ENCODE data around the gene RNASE8. TPM values are rescaled to one million over a fixed set of nuclear protein-coding genes. Genes with fewer than 3 reads are reported as not detected.
"Not testable (repeated sequence)": the region's sequence is repeated elsewhere in the genome, so short reads cannot be mapped to it uniquely, and the experiment has no call there.

The RNASE8 gene
- total RNA-seq, result not detected
- polyA plus RNA-seq, result not detected
- long read RNA-seq, donor 1, result 0 reads
- long read RNA-seq, donor 2, result 0 reads
- long read RNA-seq, donor 3, result 0 reads

DNA sequence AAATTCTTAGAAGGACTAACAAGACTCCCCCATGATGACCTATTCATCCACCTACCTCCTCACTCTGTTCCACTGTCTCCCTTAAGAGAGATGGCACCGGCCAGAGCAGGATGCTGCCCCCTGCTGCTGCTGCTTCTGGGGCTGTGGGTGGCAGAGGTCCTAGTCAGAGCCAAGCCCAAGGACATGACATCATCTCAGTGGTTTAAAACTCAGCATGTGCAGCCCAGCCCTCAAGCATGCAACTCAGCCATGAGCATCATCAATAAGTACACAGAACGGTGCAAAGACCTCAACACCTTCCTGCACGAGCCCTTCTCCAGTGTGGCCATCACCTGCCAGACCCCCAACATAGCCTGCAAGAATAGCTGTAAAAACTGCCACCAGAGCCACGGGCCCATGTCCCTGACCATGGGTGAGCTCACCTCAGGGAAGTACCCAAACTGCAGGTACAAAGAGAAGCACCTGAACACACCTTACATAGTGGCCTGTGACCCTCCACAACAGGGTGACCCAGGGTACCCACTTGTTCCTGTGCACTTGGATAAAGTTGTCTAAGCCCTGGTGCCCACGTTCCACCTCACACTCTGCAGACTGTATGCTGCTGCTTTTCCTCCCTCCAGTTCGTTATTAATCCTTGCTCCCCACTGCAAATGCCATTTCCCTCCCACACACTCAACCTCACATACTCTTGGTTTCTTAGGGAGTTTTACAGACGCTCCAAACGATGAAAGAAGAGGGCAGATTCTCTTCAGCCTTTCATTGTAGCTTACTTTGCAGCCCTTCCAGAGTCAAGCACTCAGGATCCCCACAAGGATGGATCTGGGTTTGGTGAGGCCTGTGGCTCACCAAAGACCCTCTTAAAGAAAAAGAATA lies at the start of gene RNASE8:
RNASE8 (plus strand) TSS at position 20 of the 873 bp plus-strand sequence; CDS start at position 91, 71 bp downstream.
- ATAC-seq, result peak in 1 of 8 donors; percentile 43
- no peaks in the 10 kb centered on the region for H3K9me3 ChIP-seq
- no peaks in the 10 kb centered on the region for H3K36me3 ChIP-seq
- no peak within 1 kb of the TSS for H3K4me3 ChIP-seq
- TF ChIP-seq CTCF (IDR thresholded peaks at IDR 0.05), result peak in 2 of 9 donors; percentile 9 to 14
- H3K27me3 ChIP-seq, result no peaks in the 10 kb centered on the region
- intact Hi-C loops (cut with DNase I), result loop anchor here in 1 of 10 donors (10.0 kb wide), 1 partner anchor 513 kb away; no protein-coding TSS in a partner anchor
- H3K27ac ChIP-seq, result no peak within 1 kb of the TSS
- H3K4me1 ChIP-seq, result peaks cover 0 to 10% (median 2%) of the 10 kb centered on the region in 9 donors
- WGBS, 2 donors, result 66 to 77% methylated on average over 8 of the region's 8 CpGs
- DNase-seq, result no peak

- H3K36me3 ChIP-seq, H3K27me3 ChIP-seq, H3K4me3 ChIP-seq, ATAC-seq, H3K9me3 ChIP-seq, DNase-seq, H3K27ac ChIP-seq: not testable (repeated sequence)
- peaks cover 0 to 16% (median 4%) of the 10 kb centered on the region in 9 donors for H3K4me1 ChIP-seq
- intact Hi-C loops (cut with DNase I), result loop anchor here in 7 of 10 donors (5.0 kb wide), 3 partner anchors 33 to 98 kb away; partner anchors contain the start of gene RNASE7 (in 1 of the 7)
- whole genome bisulfite sequencing, 2 donors, result 81 to 85% methylated on average over 3 of the region's 3 CpGs
These were observed 47.9 kb upstream of the RNASE8 start for GRCh38 chr14:21009721-21010120.

DNA sequence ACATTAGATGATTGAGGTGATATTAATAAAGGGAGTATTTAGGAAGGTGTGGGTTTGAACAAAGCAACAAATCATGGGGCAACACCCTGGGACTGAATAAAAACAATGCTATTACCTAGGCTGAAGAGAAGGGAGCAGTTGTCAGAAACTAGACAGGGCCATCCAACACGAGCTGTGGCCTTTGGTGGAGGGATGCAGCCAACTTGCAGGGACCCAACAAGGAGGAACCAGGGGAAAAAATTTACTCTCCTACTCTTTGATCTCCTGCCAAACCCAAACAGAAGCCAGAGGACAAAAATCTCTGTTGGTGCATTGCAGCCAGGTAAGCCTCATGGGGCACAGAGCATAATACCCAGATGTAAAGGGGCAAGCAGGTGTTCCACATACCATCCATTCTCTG lies 46.5 kb upstream of the RNASE8 start:
- Histone ChIP-seq H3K4me3 (no peak overlapping the region), H3K9me3 (no peaks in the 10 kb centered on the region), H3K36me3 (peaks cover 0 to 7% (median 0%) of the 10 kb centered on the region in 9 donors), H3K27me3 (no peaks in the 10 kb centered on the region), H3K27ac (no peak overlapping the region), H3K4me1 (peaks cover 0 to 25% (median 9%) of the 10 kb centered on the region in 9 donors)
- intact Hi-C loops (cut with DNase I), result loop anchor here in 6 of 10 donors (5.0 kb wide), 2 partner anchors 81 to 96 kb away; no protein-coding TSS in a partner anchor
- DNase-seq (no peak), ATAC-seq (no peak)
- WGBS, 2 donors, result 89 to 90% methylated on average over 1 of the region's 1 CpG
- TF ChIP-seq CTCF (IDR thresholded peaks at IDR 0.05), result no peak

DNA sequence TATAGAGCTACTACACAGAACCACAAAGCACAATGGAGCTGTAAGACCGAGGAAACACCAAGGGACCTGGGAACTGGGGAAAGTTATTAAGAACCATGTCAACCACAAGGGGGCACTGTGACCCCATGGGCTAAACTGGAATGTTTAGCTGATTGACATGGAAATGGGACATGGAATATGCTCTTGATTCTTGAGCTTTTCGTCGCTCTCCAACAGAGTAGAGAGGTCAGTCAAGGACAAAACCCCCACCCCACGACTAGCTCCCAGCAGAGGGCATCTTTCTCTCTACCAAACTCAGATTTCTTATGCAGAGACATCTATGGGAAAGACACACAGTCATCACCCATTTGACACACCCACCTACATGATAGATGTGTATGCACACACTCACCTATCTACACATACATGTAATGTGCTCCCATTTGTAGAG lies 42.8 kb upstream of the RNASE8 start:
- intact Hi-C loops (cut with DNase I), result loop anchor here (1.0 to 5.0 kb wide), 8 partner anchors 22 to 93 kb away; no protein-coding TSS in a partner anchor
- DNase-seq (peak; percentile 70 to 91), ATAC-seq (peak; percentile 70 to 89 (median 83))
- Histone ChIP-seq H3K9me3 (no peaks in the 10 kb centered on the region), H3K4me1 (peaks cover 0 to 38% (median 6%) of the 10 kb centered on the region in 9 donors), H3K4me3 (no peak overlapping the region), H3K27ac (peak overlapping the region in 4 of 10 donors; percentile 6 to 34 (median 14)), H3K27me3 (no peaks in the 10 kb centered on the region), H3K36me3 (peaks cover 0 to 43% (median 22%) of the 10 kb centered on the region in 9 donors)
- TF ChIP-seq CTCF (IDR thresholded peaks at IDR 0.05), result peak; percentile 84 to 98 (median 93)
- 0 to 1% methylated on average over 4 of the region's 4 CpGs for WGBS, 2 donors
